ENCODE measurements around the gene RFWD3.
A peak's percentile ranks its signal among the peaks of the same experiment; 100 is the strongest.
"Not testable (repeated sequence)": the region's sequence is repeated elsewhere in the genome, so short reads cannot be mapped to it uniquely, and the experiment has no call there.

Gene RFWD3

DNA sequence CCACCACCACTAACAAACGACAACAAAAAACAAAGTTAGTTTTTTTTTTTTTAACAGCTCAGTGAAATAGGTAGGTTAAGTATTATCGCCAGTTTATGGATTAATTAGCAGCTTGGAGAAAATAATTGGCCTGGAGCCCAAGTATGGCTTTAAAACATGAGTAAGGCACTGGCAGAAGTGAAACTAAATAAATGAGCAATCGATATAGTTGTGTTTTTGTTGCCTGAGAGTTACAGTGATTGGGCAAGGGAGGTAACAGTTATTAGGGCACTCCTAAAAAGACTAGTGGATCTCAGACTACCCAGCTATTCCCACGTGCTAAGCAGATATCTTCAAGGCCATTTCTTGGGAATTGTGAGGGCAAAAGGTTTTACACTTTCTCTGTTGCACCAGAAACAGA is 31.5 kb upstream of the RFWD3 start:
- peak; percentile 50 for FAIRE-seq
- no peak for DNase-seq (ENCODE audit: insufficient read length)
- TF ChIP-seq TAF1 (IDR thresholded peaks at IDR 0.05; ENCODE audit: borderline replicate concordance, low read depth, low read length) (no peak), POLR2A (IDR thresholded peaks at IDR 0.05; ENCODE audit: low read depth, low read length) (no peak), POLR2AphosphoS5 (IDR thresholded peaks at IDR 0.05; ENCODE audit: low read depth, low read length) (no peak)

DNA sequence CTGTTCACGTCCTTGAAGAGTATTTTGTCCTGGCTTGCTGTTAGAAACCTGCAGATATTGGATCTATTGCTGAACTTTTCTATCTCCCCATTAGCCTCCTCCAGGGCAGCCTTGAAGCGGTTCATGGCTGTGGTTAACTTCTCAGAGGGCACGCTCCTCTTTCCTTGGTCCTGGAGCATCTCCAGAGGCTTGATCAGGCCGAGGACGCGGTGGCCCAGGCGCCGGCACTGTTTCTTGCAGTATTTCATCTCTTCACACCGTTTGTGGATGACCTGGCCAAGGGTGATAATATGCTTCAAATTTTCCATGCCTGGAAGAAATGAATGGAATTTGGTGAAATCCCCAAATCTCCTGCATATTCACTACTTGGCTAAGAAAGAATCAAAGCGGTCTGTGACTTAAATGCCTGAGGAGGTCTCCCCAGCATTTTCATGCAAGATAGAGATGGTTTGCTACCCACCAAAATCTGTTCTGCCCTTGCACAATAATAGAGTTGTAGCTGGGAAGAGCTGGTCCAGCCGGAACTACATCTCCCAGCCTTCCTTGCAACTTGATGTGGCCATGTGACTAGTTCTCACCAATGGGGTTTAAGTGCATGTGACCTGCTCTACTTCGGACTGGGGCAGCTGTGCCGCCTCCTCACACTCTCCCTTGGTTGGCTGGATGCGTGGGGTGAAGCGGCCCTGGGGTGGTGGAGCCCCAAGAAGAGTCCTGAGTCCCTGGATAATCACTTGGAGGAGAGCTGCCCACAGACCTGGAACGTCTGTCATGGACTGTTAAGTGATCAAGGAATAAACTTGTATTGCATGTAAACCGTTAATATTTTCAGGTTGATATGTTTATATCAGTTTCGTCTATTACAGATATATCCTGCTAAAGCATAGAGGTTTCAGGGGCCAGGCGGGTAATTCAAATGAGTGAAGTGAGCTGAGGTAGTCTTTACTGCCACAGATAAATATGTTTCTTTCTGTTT is 29.1 kb upstream of the RFWD3 start:
- FAIRE-seq: peak; percentile 86
- TF ChIP-seq POLR2AphosphoS5 (IDR thresholded peaks at IDR 0.05; ENCODE audit: low read depth, low read length) (0 out of 2 replicates have a peak, but pooled peaks have one; percentile 36), POLR2A (IDR thresholded peaks at IDR 0.05; ENCODE audit: low read depth, low read length) (peak; percentile 65; the same call in 1 of the 2 replicates), TAF1 (IDR thresholded peaks at IDR 0.05; ENCODE audit: borderline replicate concordance, low read depth, low read length) (no peak)
- peak; percentile 72 for DNase-seq (ENCODE audit: insufficient read length)

DNA sequence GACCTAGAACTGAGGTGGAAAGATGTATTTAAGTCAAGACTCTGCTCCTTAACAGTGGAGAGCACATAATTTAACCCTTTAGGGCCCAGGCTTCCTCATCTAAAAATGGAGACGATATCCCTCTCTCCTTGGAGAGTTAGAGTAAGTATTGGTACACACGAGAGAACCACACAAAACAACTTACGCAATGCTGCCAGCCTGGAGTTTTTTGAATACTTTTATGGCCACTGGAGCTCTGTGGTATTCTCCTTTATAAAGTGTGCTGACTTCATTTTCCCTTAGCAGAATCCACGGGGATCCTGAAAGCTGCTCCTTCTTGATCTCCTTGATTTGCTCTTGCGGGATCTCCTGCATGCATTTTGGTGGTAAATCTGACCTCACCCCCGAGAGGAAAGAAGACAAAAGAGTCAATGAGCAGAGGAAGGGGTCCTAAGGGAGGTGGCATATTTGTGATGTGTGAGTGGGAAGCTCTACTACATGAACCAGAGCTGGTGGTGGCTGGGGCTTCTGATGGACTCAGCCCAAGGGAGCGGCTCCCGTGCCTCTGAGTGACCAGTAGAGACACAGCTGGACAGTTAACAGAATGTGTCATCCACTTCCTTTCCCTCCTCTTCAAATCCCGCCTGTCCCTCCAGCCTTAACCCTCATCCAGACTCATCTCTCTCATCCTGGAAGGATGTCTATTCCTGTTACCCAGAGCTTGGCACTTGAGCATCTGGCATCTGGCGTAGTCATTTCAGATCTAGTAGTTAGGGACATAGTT is 24.6 kb upstream of the RFWD3 start:
- DNase-seq (ENCODE audit: insufficient read length) (no peak), FAIRE-seq (no peak)
- TF ChIP-seq TAF1 (IDR thresholded peaks at IDR 0.05; ENCODE audit: borderline replicate concordance, low read depth, low read length): no peak
- no peak for TF ChIP-seq POLR2A (IDR thresholded peaks at IDR 0.05; ENCODE audit: low read depth, low read length)

DNA sequence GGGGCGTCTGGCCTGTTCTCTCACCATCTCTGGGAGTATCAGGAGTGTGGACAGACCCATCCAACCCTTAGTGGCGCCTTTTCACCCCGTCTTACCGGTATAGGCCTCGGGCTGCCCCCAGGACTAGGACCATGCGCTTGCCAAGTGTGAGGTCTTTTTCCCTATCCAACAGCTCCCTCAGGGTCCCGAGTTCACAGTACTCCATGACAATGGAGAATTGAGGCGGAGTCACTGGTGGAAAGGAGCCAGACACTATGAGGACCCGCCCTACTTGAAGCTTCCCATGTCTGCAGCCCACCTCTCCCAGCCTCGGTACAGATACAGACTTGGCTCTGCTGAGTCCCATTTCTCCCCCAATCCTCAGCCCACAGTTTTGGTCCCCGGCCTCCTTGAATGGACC is 15.9 kb upstream of the RFWD3 start:
- DNase-seq (ENCODE audit: insufficient read length) (no peak), FAIRE-seq (no peak)
- TF ChIP-seq TAF1 (IDR thresholded peaks at IDR 0.05; ENCODE audit: borderline replicate concordance, low read depth, low read length) (no peak), POLR2AphosphoS5 (IDR thresholded peaks at IDR 0.05; ENCODE audit: low read depth, low read length) (no peak), POLR2A (IDR thresholded peaks at IDR 0.05; ENCODE audit: low read depth, low read length) (no peak)

DNA sequence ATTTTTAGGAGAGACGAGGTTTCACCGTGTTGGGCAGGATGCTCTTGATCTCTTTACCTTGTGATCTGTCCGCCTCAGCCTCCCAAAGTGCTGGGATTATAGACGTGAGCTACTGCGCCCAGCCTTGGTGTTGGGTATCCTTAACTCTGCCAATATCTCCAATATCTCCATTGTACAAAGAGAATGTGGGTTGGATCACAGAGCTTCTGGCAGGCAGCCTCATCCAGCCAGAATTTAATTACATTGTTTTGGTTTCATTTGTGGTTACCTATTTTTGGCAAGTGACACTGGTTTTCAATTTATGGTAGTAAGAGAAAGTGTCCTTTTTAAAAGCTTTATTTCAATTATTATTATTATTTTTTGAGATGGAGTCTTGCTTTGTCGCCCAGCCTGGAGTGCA is 14.0 kb upstream of the RFWD3 start:
- FAIRE-seq: no peak
- no peak for TF ChIP-seq POLR2A (IDR thresholded peaks at IDR 0.05; ENCODE audit: low read depth, low read length)
- no peak for DNase-seq (ENCODE audit: insufficient read length)

DNA sequence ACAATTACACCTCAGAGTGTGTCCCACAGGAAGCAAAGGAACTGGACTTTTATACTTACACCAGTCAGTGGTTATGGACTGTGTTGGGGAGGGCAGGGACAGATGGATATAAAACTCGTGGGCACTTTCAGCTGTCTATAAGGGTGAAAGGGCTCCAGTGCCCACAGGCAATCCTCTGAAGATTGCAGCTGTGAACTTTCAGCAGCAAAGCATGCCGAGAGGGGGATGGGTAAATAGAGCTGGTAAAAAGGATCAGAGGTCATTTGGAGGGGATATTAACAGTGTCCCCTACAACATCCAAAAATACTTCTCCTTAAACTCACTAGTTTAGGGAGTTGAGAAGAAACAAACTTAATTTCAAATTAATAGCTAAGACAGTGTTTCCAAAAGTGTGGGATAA is 13.3 kb upstream of the RFWD3 start:
- DNase-seq (ENCODE audit: insufficient read length) (no peak), FAIRE-seq (no peak)
- TF ChIP-seq TAF1 (IDR thresholded peaks at IDR 0.05; ENCODE audit: borderline replicate concordance, low read depth, low read length): no peak
- TF ChIP-seq POLR2AphosphoS5 (IDR thresholded peaks at IDR 0.05; ENCODE audit: low read depth, low read length): no peak
- no peak for TF ChIP-seq POLR2A (IDR thresholded peaks at IDR 0.05; ENCODE audit: low read depth, low read length)

DNA sequence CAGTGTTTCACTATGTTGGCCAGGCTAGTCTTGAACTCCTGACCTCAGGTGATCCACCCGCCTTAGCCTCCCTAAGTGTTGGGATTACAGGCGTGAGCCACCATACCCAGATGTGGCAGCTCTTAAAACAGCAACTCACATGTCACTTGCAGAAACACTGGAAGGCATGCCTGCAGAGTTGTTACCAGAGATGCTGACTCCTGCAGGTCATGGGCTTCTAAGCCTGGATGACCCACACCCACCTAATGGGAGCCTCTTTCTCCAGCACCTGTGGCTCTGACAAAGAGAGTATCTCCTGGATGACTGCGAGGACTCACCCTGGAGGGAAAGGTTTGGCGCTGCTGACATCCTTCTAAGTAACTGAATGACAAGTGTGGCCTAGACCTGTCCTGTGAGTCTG is 11.2 kb upstream of the RFWD3 start:
- FAIRE-seq: no peak

DNA sequence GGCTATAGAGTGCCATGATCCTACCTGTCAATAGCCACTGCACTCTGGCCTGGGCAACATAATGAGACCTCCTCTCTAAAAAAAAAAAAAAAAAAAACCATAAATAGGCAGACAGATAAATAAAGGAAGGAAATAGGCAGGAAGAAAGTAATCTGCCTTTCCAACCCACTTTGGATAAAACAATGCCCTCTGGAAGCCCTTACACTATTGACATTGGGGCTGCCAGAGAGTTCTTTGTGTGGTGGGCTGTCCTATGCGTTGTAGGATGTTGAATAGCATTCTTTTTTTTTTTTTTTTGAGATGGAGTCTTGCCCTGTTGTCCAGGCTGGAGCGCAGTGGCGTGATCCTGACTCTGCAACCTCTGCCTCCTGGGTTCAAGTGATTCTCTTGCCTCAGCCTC is 7.2 kb upstream of the RFWD3 start:
- TF ChIP-seq POLR2AphosphoS5 (IDR thresholded peaks at IDR 0.05; ENCODE audit: low read depth, low read length) (no peak), POLR2A (IDR thresholded peaks at IDR 0.05; ENCODE audit: low read depth, low read length) (no peak), TAF1 (IDR thresholded peaks at IDR 0.05; ENCODE audit: borderline replicate concordance, low read depth, low read length) (no peak)
- DNase-seq (ENCODE audit: insufficient read length) (no peak), FAIRE-seq (no peak)

More for the DNA sequence above, 11.2 kb upstream of the RFWD3 start:
- DNase-seq (ENCODE audit: insufficient read length): no peak
- TF ChIP-seq POLR2AphosphoS5 (IDR thresholded peaks at IDR 0.05; ENCODE audit: low read depth, low read length) (no peak), POLR2A (IDR thresholded peaks at IDR 0.05; ENCODE audit: low read depth, low read length) (no peak), TAF1 (IDR thresholded peaks at IDR 0.05; ENCODE audit: borderline replicate concordance, low read depth, low read length) (no peak)

DNA sequence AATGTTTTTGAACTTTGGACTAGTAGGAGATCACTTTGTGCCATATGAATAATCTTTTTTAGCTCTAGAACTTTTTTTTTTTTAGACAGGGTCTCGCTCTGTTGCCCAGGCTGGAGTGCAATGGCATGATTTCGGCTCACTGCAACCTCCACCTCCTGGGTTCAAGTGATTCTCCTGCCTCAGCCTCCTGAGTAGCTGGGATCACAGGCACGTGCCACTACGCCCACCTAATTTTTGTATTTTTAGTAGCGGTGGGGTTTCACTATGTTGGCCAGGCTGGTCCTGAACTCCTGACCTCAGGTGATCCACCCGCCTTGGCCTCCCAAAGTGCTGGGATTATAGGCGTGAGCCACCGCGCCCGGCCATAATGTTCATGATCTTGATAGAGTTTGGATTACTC is 2.2 kb upstream of the RFWD3 start:
- DNase-seq (ENCODE audit: insufficient read length); FAIRE-seq: not testable (repeated sequence)

DNA sequence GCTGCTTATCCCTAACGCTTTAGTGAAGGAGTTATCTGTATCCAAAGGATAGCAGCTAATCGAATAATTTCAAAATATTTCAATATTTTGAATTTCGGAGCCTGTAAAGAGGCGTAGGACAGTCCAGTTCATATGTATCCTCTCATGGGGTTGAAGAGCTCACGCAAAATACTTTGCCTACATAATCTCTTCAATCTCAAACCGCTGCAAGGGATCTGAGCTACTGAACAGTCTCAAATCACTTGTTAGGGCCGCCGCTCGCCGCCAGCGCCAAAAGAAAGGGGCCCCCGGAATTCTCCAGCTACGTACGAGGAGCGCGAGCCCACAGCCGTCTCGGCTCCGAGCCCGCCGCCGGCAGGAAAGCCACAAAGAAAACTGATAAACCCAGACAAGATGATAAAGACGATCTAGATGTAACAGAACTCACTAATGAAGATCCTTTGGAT is 601 bp upstream of the RFWD3 start:
- TF ChIP-seq POLR2A (IDR thresholded peaks at IDR 0.05; ENCODE audit: low read depth, low read length) (no peak), TAF1 (IDR thresholded peaks at IDR 0.05; ENCODE audit: borderline replicate concordance, low read depth, low read length) (no peak), POLR2AphosphoS5 (IDR thresholded peaks at IDR 0.05; ENCODE audit: low read depth, low read length) (no peak)
- FAIRE-seq: no peak
- DNase-seq (ENCODE audit: insufficient read length): no peak

DNA sequence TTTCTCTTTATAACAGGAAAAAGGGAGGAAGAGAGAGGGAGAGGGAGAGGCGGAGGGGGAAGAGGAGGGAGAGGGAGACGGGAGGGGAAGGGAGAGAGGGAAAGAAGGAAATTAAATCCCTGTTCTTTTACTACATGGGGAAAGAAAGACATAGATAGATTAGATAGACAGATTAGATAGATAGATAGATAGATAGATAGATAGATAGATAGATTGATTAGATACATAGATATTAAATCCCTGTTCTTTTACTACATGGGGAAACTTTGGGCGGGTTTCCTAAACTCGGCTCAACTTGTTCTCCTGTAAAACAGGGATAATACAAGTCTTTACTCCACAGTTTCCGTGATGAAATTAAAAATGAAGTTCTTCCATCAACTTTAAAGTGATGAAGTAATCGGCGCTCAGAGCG is 661 bp downstream of the RFWD3 start:
- no peak for FAIRE-seq
- DNase-seq (ENCODE audit: insufficient read length): no peak
- TF ChIP-seq TAF1 (IDR thresholded peaks at IDR 0.05; ENCODE audit: borderline replicate concordance, low read depth, low read length) (no peak), POLR2A (IDR thresholded peaks at IDR 0.05; ENCODE audit: low read depth, low read length) (no peak), POLR2AphosphoS5 (IDR thresholded peaks at IDR 0.05; ENCODE audit: low read depth, low read length) (no peak)

DNA sequence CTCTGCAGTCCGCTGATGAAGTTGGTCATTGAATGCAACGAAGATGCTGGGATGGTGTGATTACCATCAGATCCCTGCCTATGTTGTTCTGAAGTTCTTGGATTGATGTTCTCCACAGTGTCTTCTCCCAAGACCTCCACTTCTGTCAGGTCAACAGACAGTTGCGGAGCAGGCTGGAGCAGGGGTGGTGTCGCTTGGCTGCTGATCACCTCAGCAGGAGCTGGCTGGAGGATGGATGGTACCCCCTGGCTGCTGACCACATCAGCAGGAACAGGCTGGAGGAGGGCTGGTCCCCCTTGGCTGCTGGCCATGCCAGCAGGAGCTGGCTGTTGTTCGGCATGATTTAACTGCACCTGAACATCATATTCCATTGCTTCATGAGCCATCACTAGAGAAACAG is 5.6 kb downstream of the RFWD3 start:
- TF ChIP-seq POLR2AphosphoS5 (IDR thresholded peaks at IDR 0.05; ENCODE audit: low read depth, low read length) (no peak), POLR2A (IDR thresholded peaks at IDR 0.05; ENCODE audit: low read depth, low read length) (0 out of 2 replicates have a peak, but pooled peaks have one; percentile 11), TAF1 (IDR thresholded peaks at IDR 0.05; ENCODE audit: borderline replicate concordance, low read depth, low read length) (no peak)
- DNase-seq (ENCODE audit: insufficient read length): no peak
- FAIRE-seq: no peak
